ENCODE measurements around the gene PDS5A. TPM values are rescaled to one million over a fixed set of nuclear protein-coding genes. Genes with fewer than 3 reads are reported as not detected.
"Not testable (repeated sequence)": the region's sequence is repeated elsewhere in the genome, so short reads cannot be mapped to it uniquely, and the experiment has no call there.

The PDS5A gene
- total and polyA plus RNA-seq, 2 donors (not counting 3 experiments of a cell fraction or from before 2014, with no cell fraction given), result 17.5 to 80.8 TPM

DNA sequence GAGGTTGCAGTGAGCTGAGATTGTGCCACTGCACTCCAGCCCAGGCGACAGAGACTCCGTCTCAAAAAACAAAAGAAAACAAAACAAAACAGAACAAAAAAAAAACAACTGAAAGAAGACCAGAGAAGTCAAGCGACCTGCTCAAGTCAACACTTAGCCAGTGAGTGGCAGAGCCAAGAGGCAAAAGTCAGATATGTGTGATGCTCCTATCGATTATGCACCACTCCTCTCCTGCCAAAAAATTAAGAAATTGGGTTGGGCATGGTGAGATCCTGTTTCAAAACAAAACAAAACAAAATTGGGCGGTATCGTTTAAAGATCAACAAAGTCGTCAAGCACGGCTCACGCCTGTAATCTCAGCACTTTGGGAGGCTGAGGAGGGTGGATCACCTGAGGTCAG, 137.7 kb downstream of the PDS5A start:
- Histone ChIP-seq H3K9me3 (replicated peaks; ENCODE audit: control insufficient read depth, insufficient read depth, low read length) (no peaks in the 10 kb centered on the region), H3K36me3 (ENCODE audit: control insufficient read depth in 2 of 2, extremely low read depth in 1 of 2, insufficient read depth in 2 of 2, low read length in 2 of 2) (peaks cover 9 to 25% of the 10 kb centered on the region in 2 experiments), H3K27ac (ENCODE audit: insufficient read depth, low read depth, low read length) (no peak overlapping the region), H3K4me1 (ENCODE audit: control insufficient read depth, extremely low read depth, insufficient read depth, low read length) (no peaks in the 10 kb centered on the region), H3K27me3 (ENCODE audit: control insufficient read depth in 2 of 2, insufficient read depth in 2 of 2, low read length in 2 of 2) (no peaks in the 10 kb centered on the region), H2AFZ (ENCODE audit: low read depth, low read length) (no peak overlapping the region), H3K4me3 (replicated peaks in 1 of 3; ENCODE audit: insufficient read depth in 1 of 3, low read depth in 1 of 3, low read length in 3 of 3) (no peak overlapping the region), H4K20me1 (replicated peaks; ENCODE audit: control insufficient read depth, extremely low read depth, insufficient read depth, low read length) (no peaks in the 10 kb centered on the region), H3K9me1 (replicated peaks; ENCODE audit: control insufficient read depth, extremely low read depth, insufficient read depth, low read length) (no peaks in the 10 kb centered on the region), H3K79me2 (ENCODE audit: control insufficient read depth, insufficient read depth, low read length) (no peaks in the 10 kb centered on the region), H3K9ac (replicated peaks; ENCODE audit: extremely low read depth, insufficient read depth, low read length) (no peak overlapping the region), H3K4me2 (ENCODE audit: insufficient read depth, low read length) (no peak overlapping the region)
- no TSS peak for BruUV-seq (replicated peaks)
- DNase-seq (ENCODE audit: low read depth, low spot score), result no peak
- POLR2A ChIA-PET, result no interaction called here
- intact Hi-C loops (cut with micrococcal nuclease), result no loop called here
- TF ChIP-seq POLR2AphosphoS5 (IDR thresholded peaks at IDR 0.05; ENCODE audit: insufficient read depth, low read depth, low read length) (no peak), MYC (IDR thresholded peaks at IDR 0.05; ENCODE audit: low read depth, low read length) (no peak), EZH2 (IDR thresholded peaks at IDR 0.05; ENCODE audit: borderline replicate concordance, low read depth, low read length, severe bottlenecking) (no peak), FOS (IDR thresholded peaks at IDR 0.05; ENCODE audit: borderline replicate concordance, insufficient read depth, low read length) (no peak), GATA2 (IDR thresholded peaks at IDR 0.05; ENCODE audit: insufficient read depth, insufficient read length, low read depth, low read length) (no peak), JUN (IDR thresholded peaks at IDR 0.05; ENCODE audit: borderline replicate concordance, insufficient read depth, insufficient read length, low read depth) (no peak), POLR2A (IDR thresholded peaks at IDR 0.05; ENCODE audit: low read depth, low read length) (no peak)
- TF ChIP-seq, protein P1, sequence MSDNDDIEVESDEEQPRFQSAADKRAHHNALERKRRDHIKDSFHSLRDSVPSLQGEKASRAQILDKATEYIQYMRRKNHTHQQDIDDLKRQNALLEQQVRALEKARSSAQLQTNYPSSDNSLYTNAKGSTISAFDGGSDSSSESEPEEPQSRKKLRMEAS (IDR thresholded peaks at IDR 0.05; ENCODE audit: insufficient read depth, insufficient read length), result no peak
- TF ChIP-seq, protein P2, sequence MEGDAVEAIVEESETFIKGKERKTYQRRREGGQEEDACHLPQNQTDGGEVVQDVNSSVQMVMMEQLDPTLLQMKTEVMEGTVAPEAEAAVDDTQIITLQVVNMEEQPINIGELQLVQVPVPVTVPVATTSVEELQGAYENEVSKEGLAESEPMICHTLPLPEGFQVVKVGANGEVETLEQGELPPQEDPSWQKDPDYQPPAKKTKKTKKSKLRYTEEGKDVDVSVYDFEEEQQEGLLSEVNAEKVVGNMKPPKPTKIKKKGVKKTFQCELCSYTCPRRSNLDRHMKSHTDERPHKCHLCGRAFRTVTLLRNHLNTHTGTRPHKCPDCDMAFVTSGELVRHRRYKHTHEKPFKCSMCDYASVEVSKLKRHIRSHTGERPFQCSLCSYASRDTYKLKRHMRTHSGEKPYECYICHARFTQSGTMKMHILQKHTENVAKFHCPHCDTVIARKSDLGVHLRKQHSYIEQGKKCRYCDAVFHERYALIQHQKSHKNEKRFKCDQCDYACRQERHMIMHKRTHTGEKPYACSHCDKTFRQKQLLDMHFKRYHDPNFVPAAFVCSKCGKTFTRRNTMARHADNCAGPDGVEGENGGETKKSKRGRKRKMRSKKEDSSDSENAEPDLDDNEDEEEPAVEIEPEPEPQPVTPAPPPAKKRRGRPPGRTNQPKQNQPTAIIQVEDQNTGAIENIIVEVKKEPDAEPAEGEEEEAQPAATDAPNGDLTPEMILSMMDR (IDR thresholded peaks at IDR 0.05; ENCODE audit: extremely low read depth in 1 of 2, insufficient read depth in 1 of 2, low read depth in 1 of 2, low read length in 2 of 2), result no peak
- CTCF ChIA-PET, result no interaction called here
- dilution Hi-C loops (cut with MboI; ENCODE audit: extremely low pct_ligation_motif_present, low sequenced_read_pairs), result no loop called here
- FAIRE-seq, result no peak

DNA sequence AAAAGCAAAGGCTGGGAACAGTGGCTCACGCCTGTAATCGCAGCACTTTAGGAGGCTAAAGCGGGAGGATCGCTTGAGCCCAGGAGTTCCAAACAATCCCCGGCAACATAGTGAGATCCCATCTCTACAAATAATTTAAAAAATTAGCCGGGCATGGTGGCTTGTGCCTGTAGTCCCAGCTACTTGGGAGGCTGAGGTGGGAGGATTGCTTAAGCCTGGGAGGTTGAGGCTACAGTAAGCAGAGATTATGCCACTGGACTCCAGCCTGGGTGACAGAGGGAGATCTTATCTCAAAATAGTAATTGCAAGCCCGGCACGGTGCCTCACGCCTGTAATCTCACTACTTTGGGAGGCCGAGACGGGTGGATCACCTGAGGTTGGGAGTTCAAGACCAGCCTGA, 139.3 kb downstream of the PDS5A start:
- not testable (repeated sequence) for FAIRE-seq

More for the DNA sequence above, 139.3 kb downstream of the PDS5A start:
- H3K27me3 ChIP-seq (ENCODE audit: control insufficient read depth in 2 of 2, insufficient read depth in 2 of 2, low read length in 2 of 2); H3K4me1 ChIP-seq (ENCODE audit: control insufficient read depth, extremely low read depth, insufficient read depth, low read length); dilution Hi-C loops (cut with MboI; ENCODE audit: extremely low pct_ligation_motif_present, low sequenced_read_pairs); H3K9me3 ChIP-seq (replicated peaks; ENCODE audit: control insufficient read depth, insufficient read depth, low read length); H2AFZ ChIP-seq (ENCODE audit: low read depth, low read length); DNase-seq (ENCODE audit: low read depth, low spot score); H4K20me1 ChIP-seq (replicated peaks; ENCODE audit: control insufficient read depth, extremely low read depth, insufficient read depth, low read length); POLR2A ChIA-PET; intact Hi-C loops (cut with micrococcal nuclease); H3K4me3 ChIP-seq (replicated peaks in 1 of 3; ENCODE audit: insufficient read depth in 1 of 3, low read depth in 1 of 3, low read length in 3 of 3); H3K9me1 ChIP-seq (replicated peaks; ENCODE audit: control insufficient read depth, extremely low read depth, insufficient read depth, low read length); H3K79me2 ChIP-seq (ENCODE audit: control insufficient read depth, insufficient read depth, low read length); H3K27ac ChIP-seq (ENCODE audit: insufficient read depth, low read depth, low read length); H3K9ac ChIP-seq (replicated peaks; ENCODE audit: extremely low read depth, insufficient read depth, low read length); H3K4me2 ChIP-seq (ENCODE audit: insufficient read depth, low read length); BruUV-seq (replicated peaks); CTCF ChIA-PET: not testable (repeated sequence)
- H3K36me3 ChIP-seq (ENCODE audit: control insufficient read depth in 2 of 2, extremely low read depth in 1 of 2, insufficient read depth in 2 of 2, low read length in 2 of 2), result peaks cover 9 to 28% of the 10 kb centered on the region in 2 experiments
